HEK293 (cell line): Measurements from ENCODE around the gene CTLA4.

Experiments used
- CTCF ChIA-PET: fragments of 350-600 bp; formaldehyde crosslinking; extraction: SDS; loops from one replicate; lab custom pipeline; 2021; ENCODE audit warnings: antibody characterized with exemption; lab: Yijun Ruan, JAX
- POLR2A ChIA-PET: fragments of 300-600 bp; formaldehyde crosslinking; extraction: SDS; loops from one replicate; lab custom pipeline; 2020; ENCODE audit warnings: antibody characterized with exemption, inconsistent platforms; lab: Yijun Ruan, JAX
- H3K27ac ChIP-seq: fragments of 200-500 bp; sonication (Bioruptor generic); 2 replicates; pipeline ENCODE4 v1.5.1; 2014; ENCODE audit warnings: low read depth, low read length, control low read depth, inconsistent platforms; ENCODE audit errors: extremely low read depth
- H3K36me3 ChIP-seq, 2 experiments: fragments of 200-500 bp in 1 of 2; sonication (Bioruptor generic) in 1 of 2; 1 replicate in 1 of 2; 2 replicates in 1 of 2; pipeline ENCODE4 v1.5.1; 2014 to 2017; ENCODE audit warnings: inconsistent platforms in 2 of 2, low read length in 2 of 2; ENCODE audit not compliant: control insufficient read depth in 2 of 2, insufficient read depth in 1 of 2
- H3K4me1 ChIP-seq: fragments of 200-500 bp; sonication (Bioruptor generic); 2 replicates; pipeline ENCODE4 v1.5.1; 2014; ENCODE audit warnings: mild to moderate bottlenecking, low read length, inconsistent platforms; ENCODE audit not compliant: control insufficient read depth, insufficient read depth
- H3K4me3 ChIP-seq: 2 replicates; pipeline ENCODE4 v1.5.1; 2011; ENCODE audit warnings: low read depth, mild to moderate bottlenecking, control low read depth, low read length, moderate library complexity
- H3K9me3 ChIP-seq: fragments of 200-500 bp; sonication (Bioruptor generic); 2 replicates; pipeline ENCODE4 v1.5.1; 2014; ENCODE audit warnings: low read depth, low read length, inconsistent platforms; ENCODE audit not compliant: control insufficient read depth, insufficient read depth
- GLIS1 ChIP-seq: fragments of 450-650 bp; formaldehyde crosslinking; IDR thresholded peaks from 2 replicates; pipeline ENCODE4 v1.5.1; 2016; ENCODE audit warnings: missing biosample characterization, missing genetic modification characterization
- IKZF3 ChIP-seq: fragments of 450-650 bp; IDR thresholded peaks from 2 replicates; pipeline ENCODE4 v1.5.0; 2018; ENCODE audit warnings: missing biosample characterization, mild to moderate bottlenecking, missing genetic modification characterization, moderate library complexity
- KLF10 ChIP-seq: fragments of 450-650 bp; IDR thresholded peaks from 2 replicates; pipeline ENCODE4 v1.5.1; 2018; ENCODE audit warnings: missing biosample characterization, mild to moderate bottlenecking, missing genetic modification characterization
- REPIN1 ChIP-seq: fragments of 450-650 bp; formaldehyde crosslinking; IDR thresholded peaks from 2 replicates; pipeline ENCODE4 v1.5.1; 2017; ENCODE audit warnings: missing biosample characterization, missing genetic modification characterization, low read depth
- ZFHX2 ChIP-seq: fragments of 450-650 bp; formaldehyde crosslinking; conservative IDR thresholded peaks from 2 replicates; pipeline ENCODE4 v1.5.1; 2016; ENCODE audit warnings: missing biosample characterization, missing genetic modification characterization
- ZNF10 ChIP-seq: fragments of 450-650 bp; formaldehyde crosslinking; IDR thresholded peaks from 2 replicates; pipeline ENCODE4 v1.5.1; 2017; ENCODE audit warnings: missing biosample characterization, missing genetic modification characterization
- ZNF133 ChIP-seq: fragments of 450-650 bp; formaldehyde crosslinking; IDR thresholded peaks from 2 replicates; pipeline ENCODE4 v1.5.1; 2016; ENCODE audit warnings: missing biosample characterization, missing genetic modification characterization
- ZNF155 ChIP-seq: fragments of 450-650 bp; formaldehyde crosslinking; IDR thresholded peaks from 2 replicates; pipeline ENCODE4 v1.5.1; 2016; ENCODE audit warnings: missing biosample characterization, missing genetic modification characterization
- ZNF221 ChIP-seq: fragments of 450-650 bp; formaldehyde crosslinking; IDR thresholded peaks from 2 replicates; pipeline ENCODE4 v1.5.1; 2017; ENCODE audit warnings: missing biosample characterization, missing genetic modification characterization, borderline replicate concordance
- ZNF311 ChIP-seq: fragments of 450-650 bp; formaldehyde crosslinking; IDR thresholded peaks from 2 replicates; pipeline ENCODE4 v1.5.1; 2017; ENCODE audit warnings: missing biosample characterization, missing genetic modification characterization, borderline replicate concordance
- ZNF366 ChIP-seq: fragments of 450-650 bp; formaldehyde crosslinking; conservative IDR thresholded peaks from 2 replicates; pipeline ENCODE4 v1.5.1; 2016; ENCODE audit warnings: missing biosample characterization, missing genetic modification characterization
- ZNF404 ChIP-seq: fragments of 450-650 bp; formaldehyde crosslinking; IDR thresholded peaks from 2 replicates; pipeline ENCODE4 v1.5.1; 2017; ENCODE audit warnings: missing biosample characterization, missing genetic modification characterization
- ZNF513 ChIP-seq: fragments of 450-650 bp; IDR thresholded peaks from 2 replicates; pipeline ENCODE4 v1.5.1; 2018; ENCODE audit warnings: missing biosample characterization, missing genetic modification characterization
- ZNF571 ChIP-seq: fragments of 450-650 bp; formaldehyde crosslinking; IDR thresholded peaks from 2 replicates; pipeline ENCODE4 v1.5.0; 2017; ENCODE audit warnings: missing biosample characterization, missing genetic modification characterization
- ZNF585B ChIP-seq: fragments of 450-650 bp; formaldehyde crosslinking; IDR thresholded peaks from 2 replicates; pipeline ENCODE4 v1.5.1; 2016; ENCODE audit warnings: missing biosample characterization, missing genetic modification characterization
- ZNF624 ChIP-seq: fragments of 450-650 bp; formaldehyde crosslinking; IDR thresholded peaks from 2 replicates; pipeline ENCODE4 v1.5.1; 2017; ENCODE audit warnings: missing biosample characterization, missing genetic modification characterization
- ZNF76 ChIP-seq: fragments of 450-650 bp; formaldehyde crosslinking; IDR thresholded peaks from 2 replicates; pipeline ENCODE4; 2016; ENCODE audit warnings: low read depth, missing biosample characterization, missing genetic modification characterization, borderline replicate concordance
- ZSCAN16 ChIP-seq: fragments of 450-650 bp; formaldehyde crosslinking; IDR thresholded peaks from 2 replicates; pipeline ENCODE4 v1.5.1; 2016; ENCODE audit warnings: missing biosample characterization, missing genetic modification characterization
- ZSCAN30 ChIP-seq: fragments of 450-650 bp; IDR thresholded peaks from 2 replicates; pipeline ENCODE4 v1.5.1; 2018; ENCODE audit warnings: missing biosample characterization, mild to moderate bottlenecking, missing genetic modification characterization, moderate library complexity
- ZSCAN4 ChIP-seq: fragments of 450-650 bp; formaldehyde crosslinking; IDR thresholded peaks from 2 replicates; pipeline ENCODE4 v1.5.1; 2017; ENCODE audit warnings: missing biosample characterization, missing genetic modification characterization
- ZXDB ChIP-seq: fragments of 450-650 bp; formaldehyde crosslinking; IDR thresholded peaks from 2 replicates; pipeline ENCODE4 v1.5.1; 2016; ENCODE audit warnings: missing biosample characterization, missing genetic modification characterization
- TF ChIP-seq, protein P1 (sequence below): fragments of 450-650 bp; formaldehyde crosslinking; IDR thresholded peaks from 2 replicates; pipeline ENCODE4 v1.5.1; 2016; ENCODE audit warnings: missing biosample characterization, missing genetic modification characterization
- TF ChIP-seq, protein P2 (sequence below): fragments of 450-650 bp; formaldehyde crosslinking; conservative IDR thresholded peaks from 2 replicates; pipeline ENCODE4 v1.5.1; 2016; ENCODE audit warnings: low read depth, missing biosample characterization, missing genetic modification characterization

Gene CTLA4

DNA sequence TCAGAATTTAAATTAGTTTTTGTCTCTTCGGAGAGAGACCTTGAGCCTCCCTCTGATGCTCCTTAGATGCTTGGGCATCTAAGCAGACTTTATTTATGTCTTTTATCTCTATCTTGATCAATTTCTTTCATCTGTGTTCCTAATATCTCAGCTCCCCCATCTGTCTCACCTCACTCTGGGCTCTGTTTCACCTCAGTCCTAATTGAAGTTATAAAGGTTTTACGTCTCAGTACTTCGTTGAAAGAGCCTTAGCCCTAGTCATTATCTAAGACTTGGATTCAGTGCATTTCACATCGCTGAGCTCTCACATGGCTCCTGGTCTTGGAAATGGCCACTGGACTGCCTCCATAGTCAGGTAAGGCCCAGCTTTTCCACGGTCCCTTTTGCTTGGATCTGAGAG lies 13.8 kb upstream of the CTLA4 start:
- H3K9me3 ChIP-seq: no peaks in the 10 kb centered on the region
- H3K27ac ChIP-seq: no peak overlapping the region
- no peak overlapping the region for H3K4me3 ChIP-seq
- H3K36me3 ChIP-seq: no peaks in the 10 kb centered on the region
- ChIA-PET CTCF (no interaction called here), POLR2A (no interaction called here)
- no peak for TF ChIP-seq ZNF585B (tag by site-specific recombination)
- TF ChIP-seq IKZF3: no peak
- TF ChIP-seq ZSCAN16 (tag by site-specific recombination): no peak
- no peak for TF ChIP-seq ZNF10
- no peaks in the 10 kb centered on the region for H3K4me1 ChIP-seq

DNA sequence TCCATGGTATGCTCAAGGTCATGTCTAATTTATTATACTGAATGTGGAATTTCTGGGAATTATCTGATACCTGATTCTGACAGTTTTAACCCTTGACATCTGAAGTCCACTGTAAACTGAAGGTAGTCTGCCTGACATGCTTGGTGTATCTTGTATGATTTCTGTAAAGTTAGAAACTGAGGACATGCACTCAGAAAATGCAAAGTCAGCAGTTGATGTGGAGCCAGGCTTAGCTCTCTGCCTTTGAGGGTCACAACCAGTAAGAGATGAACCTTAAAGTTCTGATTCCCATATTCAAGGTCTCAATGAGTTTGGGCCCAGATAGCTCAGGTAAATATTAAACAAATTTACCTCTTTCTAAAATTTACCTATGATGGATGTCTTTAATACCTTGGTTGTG lies 12.3 kb upstream of the CTLA4 start:
- H3K4me3 ChIP-seq: no peak overlapping the region
- no peaks in the 10 kb centered on the region for H3K4me1 ChIP-seq
- no peak overlapping the region for H3K27ac ChIP-seq
- ChIA-PET CTCF (no interaction called here), POLR2A (no interaction called here)
- no peaks in the 10 kb centered on the region for H3K36me3 ChIP-seq
- no peaks in the 10 kb centered on the region for H3K9me3 ChIP-seq
- TF ChIP-seq GLIS1 (tag by site-specific recombination) (no peak), ZXDB (tag by site-specific recombination) (no peak)

- no peaks in the 10 kb centered on the region for H3K9me3 ChIP-seq
- H3K36me3 ChIP-seq: no peaks in the 10 kb centered on the region
- H3K4me1 ChIP-seq: no peaks in the 10 kb centered on the region
- H3K27ac ChIP-seq: no peak overlapping the region
- ChIA-PET CTCF (interaction anchor here (0.7 to 1.1 kb wide), 2 partner anchors 18 to 43 kb away, joined by 3 to 6 read pairs; no protein-coding TSS in a partner anchor), POLR2A (no interaction called here)
- H3K4me3 ChIP-seq: no peak overlapping the region
- TF ChIP-seq ZNF155 (tag by site-specific recombination) (no peak), ZNF513 (tag by site-specific recombination) (no peak), ZNF311 (no peak), REPIN1 (no peak), ZNF571 (tag by site-specific recombination) (no peak), ZFHX2 (tag by site-specific recombination) (no peak), ZNF76 (tag by site-specific recombination) (no peak), ZNF221 (tag by site-specific recombination) (no peak), ZSCAN4 (tag by site-specific recombination) (no peak), ZSCAN30 (tag by site-specific recombination) (no peak), ZNF133 (tag by site-specific recombination) (no peak), KLF10 (tag by site-specific recombination) (no peak), ZNF366 (tag by site-specific recombination) (no peak), ZNF404 (tag by site-specific recombination) (no peak), ZNF624 (tag by site-specific recombination) (no peak)
- TF ChIP-seq, protein P1, sequence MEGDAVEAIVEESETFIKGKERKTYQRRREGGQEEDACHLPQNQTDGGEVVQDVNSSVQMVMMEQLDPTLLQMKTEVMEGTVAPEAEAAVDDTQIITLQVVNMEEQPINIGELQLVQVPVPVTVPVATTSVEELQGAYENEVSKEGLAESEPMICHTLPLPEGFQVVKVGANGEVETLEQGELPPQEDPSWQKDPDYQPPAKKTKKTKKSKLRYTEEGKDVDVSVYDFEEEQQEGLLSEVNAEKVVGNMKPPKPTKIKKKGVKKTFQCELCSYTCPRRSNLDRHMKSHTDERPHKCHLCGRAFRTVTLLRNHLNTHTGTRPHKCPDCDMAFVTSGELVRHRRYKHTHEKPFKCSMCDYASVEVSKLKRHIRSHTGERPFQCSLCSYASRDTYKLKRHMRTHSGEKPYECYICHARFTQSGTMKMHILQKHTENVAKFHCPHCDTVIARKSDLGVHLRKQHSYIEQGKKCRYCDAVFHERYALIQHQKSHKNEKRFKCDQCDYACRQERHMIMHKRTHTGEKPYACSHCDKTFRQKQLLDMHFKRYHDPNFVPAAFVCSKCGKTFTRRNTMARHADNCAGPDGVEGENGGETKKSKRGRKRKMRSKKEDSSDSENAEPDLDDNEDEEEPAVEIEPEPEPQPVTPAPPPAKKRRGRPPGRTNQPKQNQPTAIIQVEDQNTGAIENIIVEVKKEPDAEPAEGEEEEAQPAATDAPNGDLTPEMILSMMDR (tag by site-specific recombination): no peak
- TF ChIP-seq, protein P2, sequence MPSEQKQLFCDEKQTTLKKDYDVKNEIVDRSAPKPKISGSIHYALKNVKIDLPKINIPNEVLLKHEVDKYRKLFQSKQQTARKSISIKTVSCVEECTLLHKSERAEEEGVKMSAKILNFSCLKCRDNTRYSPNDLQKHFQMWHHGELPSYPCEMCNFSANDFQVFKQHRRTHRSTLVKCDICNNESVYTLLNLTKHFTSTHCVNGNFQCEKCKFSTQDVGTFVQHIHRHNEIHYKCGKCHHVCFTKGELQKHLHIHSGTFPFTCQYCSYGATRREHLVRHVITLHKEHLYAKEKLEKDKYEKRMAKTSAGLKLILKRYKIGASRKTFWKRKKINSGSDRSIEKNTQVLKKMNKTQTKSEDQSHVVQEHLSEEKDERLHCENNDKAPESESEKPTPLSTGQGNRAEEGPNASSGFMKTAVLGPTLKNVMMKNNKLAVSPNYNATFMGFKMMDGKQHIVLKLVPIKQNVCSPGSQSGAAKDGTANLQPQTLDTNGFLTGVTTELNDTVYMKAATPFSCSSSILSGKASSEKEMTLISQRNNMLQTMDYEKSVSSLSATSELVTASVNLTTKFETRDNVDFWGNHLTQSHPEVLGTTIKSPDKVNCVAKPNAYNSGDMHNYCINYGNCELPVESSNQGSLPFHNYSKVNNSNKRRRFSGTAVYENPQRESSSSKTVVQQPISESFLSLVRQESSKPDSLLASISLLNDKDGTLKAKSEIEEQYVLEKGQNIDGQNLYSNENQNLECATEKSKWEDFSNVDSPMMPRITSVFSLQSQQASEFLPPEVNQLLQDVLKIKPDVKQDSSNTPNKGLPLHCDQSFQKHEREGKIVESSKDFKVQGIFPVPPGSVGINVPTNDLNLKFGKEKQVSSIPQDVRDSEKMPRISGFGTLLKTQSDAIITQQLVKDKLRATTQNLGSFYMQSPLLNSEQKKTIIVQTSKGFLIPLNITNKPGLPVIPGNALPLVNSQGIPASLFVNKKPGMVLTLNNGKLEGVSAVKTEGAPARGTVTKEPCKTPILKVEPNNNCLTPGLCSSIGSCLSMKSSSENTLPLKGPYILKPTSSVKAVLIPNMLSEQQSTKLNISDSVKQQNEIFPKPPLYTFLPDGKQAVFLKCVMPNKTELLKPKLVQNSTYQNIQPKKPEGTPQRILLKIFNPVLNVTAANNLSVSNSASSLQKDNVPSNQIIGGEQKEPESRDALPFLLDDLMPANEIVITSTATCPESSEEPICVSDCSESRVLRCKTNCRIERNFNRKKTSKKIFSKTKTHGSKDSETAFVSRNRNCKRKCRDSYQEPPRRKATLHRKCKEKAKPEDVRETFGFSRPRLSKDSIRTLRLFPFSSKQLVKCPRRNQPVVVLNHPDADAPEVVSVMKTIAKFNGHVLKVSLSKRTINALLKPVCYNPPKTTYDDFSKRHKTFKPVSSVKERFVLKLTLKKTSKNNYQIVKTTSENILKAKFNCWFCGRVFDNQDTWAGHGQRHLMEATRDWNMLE: no peak
Measured at GRCh38 chr2:203857656-203858055, 9.9 kb upstream of the CTLA4 start.
